GM06990 (cell line): ENCODE measurements around the gene NSD2.
A peak's percentile ranks its signal among the peaks of the same experiment; 100 is the strongest.

Experiments
- DNase-seq: peaks from one replicate; pipeline ENCODE4 v3.0.0-alpha.2; 2011; ENCODE audit not compliant: insufficient read length; ENCODE audit errors: extremely low read depth
- H3K27me3 ChIP-seq: replicated peaks from 2 replicates; pipeline ENCODE4 v1.6.0; 2011; ENCODE audit warnings: low read length; ENCODE audit not compliant: control insufficient read depth, insufficient read depth
- H3K36me3 ChIP-seq: 2 replicates; pipeline ENCODE4 v1.5.1; 2011; ENCODE audit warnings: low read length; ENCODE audit not compliant: control insufficient read depth, insufficient read depth
- H3K4me3 ChIP-seq: replicated peaks from 2 replicates; pipeline ENCODE4 v1.5.1; 2011; ENCODE audit warnings: low read depth, mild to moderate bottlenecking, control low read depth, low read length
- CTCF ChIP-seq: IDR thresholded peaks from 2 replicates; pipeline ENCODE4 v1.5.1; 2011; ENCODE audit warnings: low read length, control low read depth, mild to moderate bottlenecking, inconsistent platforms; ENCODE audit not compliant: insufficient read depth, poor library complexity, severe bottlenecking

NSD2 gene

GRCh38 chr4:1872870-1873269 lies 1.7 kb downstream of the NSD2 start:
- peak; percentile 42 for DNase-seq
- Histone ChIP-seq H3K36me3 (no peaks in the 10 kb centered on the region; the same call in 1 of the 2 replicates), H3K4me3 (peak overlapping the region; percentile 90), H3K27me3 (no peaks in the 10 kb centered on the region)
- TF ChIP-seq CTCF = no peak

- Histone ChIP-seq H3K4me3 (peak overlapping the region; percentile 90), H3K36me3 (no peaks in the 10 kb centered on the region; the same call in 1 of the 2 replicates), H3K27me3 (no peaks in the 10 kb centered on the region)
- no peak for TF ChIP-seq CTCF
- DNase-seq = no peak
These were observed 2.1 kb downstream of the NSD2 start for GRCh38 chr4:1873291-1873690.

- H3K36me3 ChIP-seq = no peaks in the 10 kb centered on the region; the same call in 1 of the 2 replicates
- no peak overlapping the region; the same call in 1 of the 2 replicates for H3K4me3 ChIP-seq
- no peak for DNase-seq
- TF ChIP-seq CTCF = no peak
- no peaks in the 10 kb centered on the region for H3K27me3 ChIP-seq
These were observed 2.6 kb downstream of the NSD2 start for GRCh38 chr4:1873776-1874175.

GRCh38 chr4:1874201-1874600 lies 3.0 kb downstream of the NSD2 start:
- no peak for DNase-seq
- no peak overlapping the region for H3K4me3 ChIP-seq

GRCh38 chr4:1879485-1879884 lies 8.3 kb downstream of the NSD2 start:
- DNase-seq = no peak
- Histone ChIP-seq H3K4me3 (no peak overlapping the region), H3K36me3 (peaks cover 3% of the 10 kb centered on the region), H3K27me3 (no peaks in the 10 kb centered on the region)
- TF ChIP-seq CTCF = no peak

More at GRCh38 chr4:1874201-1874600, 3.0 kb downstream of the NSD2 start:
- Histone ChIP-seq H3K27me3 (no peaks in the 10 kb centered on the region), H3K36me3 (no peaks in the 10 kb centered on the region; the same call in 1 of the 2 replicates)
- TF ChIP-seq CTCF = no peak

GRCh38 chr4:1880332-1880731 lies 9.1 kb downstream of the NSD2 start:
- Histone ChIP-seq H3K36me3 (peaks cover 3% of the 10 kb centered on the region), H3K27me3 (no peaks in the 10 kb centered on the region), H3K4me3 (no peak overlapping the region)
- TF ChIP-seq CTCF = no peak
- no peak for DNase-seq
